H9 (cell line): Measurements from ENCODE around the gene SNX5. TPM values are rescaled to one million over a fixed set of nuclear protein-coding genes. Genes with fewer than 3 reads are reported as not detected.
A peak's percentile ranks its signal among the peaks of the same experiment; 100 is the strongest.

Experiments
- DNase-seq: peaks from one replicate; pipeline ENCODE4 v3.0.0-alpha.2; 2017
- H2AFZ ChIP-seq: one replicate; pipeline ENCODE4 v1.6.1; 2013; ENCODE audit warnings: mild to moderate bottlenecking, low read length, control low read depth, moderate library complexity
- H2AK5ac ChIP-seq: 2 replicates; pipeline ENCODE4 v1.6.1; 2013; ENCODE audit warnings: low read length, control low read depth, mixed read lengths; ENCODE audit not compliant: insufficient read length
- H2BK120ac ChIP-seq: one replicate; pipeline ENCODE4 v1.6.1; 2013; ENCODE audit warnings: low read depth, mild to moderate bottlenecking, low read length, control low read depth, inconsistent platforms; ENCODE audit not compliant: poor library complexity, severe bottlenecking
- H2BK12ac ChIP-seq: 2 replicates; pipeline ENCODE4 v1.6.1; 2013; ENCODE audit warnings: low read length, control low read depth, mixed read lengths, low read depth; ENCODE audit not compliant: insufficient read length
- H2BK15ac ChIP-seq: 2 replicates; pipeline ENCODE4 v1.6.1; 2013; ENCODE audit warnings: low read depth, low read length, control low read depth
- H2BK20ac ChIP-seq: one replicate; pipeline ENCODE4 v1.6.1; 2013; ENCODE audit warnings: low read depth, mild to moderate bottlenecking, low read length, control low read depth, inconsistent platforms; ENCODE audit not compliant: poor library complexity, severe bottlenecking
- H2BK5ac ChIP-seq: 2 replicates; pipeline ENCODE4 v1.6.1; 2013; ENCODE audit warnings: low read length, control low read depth, mixed read lengths; ENCODE audit not compliant: insufficient read length
- H3K14ac ChIP-seq: 2 replicates; pipeline ENCODE4 v1.6.1; 2013; ENCODE audit warnings: low read length, control low read depth; ENCODE audit not compliant: insufficient read depth
- H3K18ac ChIP-seq: 2 replicates; pipeline ENCODE4 v1.6.1; 2013; ENCODE audit warnings: low read depth, mild to moderate bottlenecking, mixed read lengths, low read length, control low read depth; ENCODE audit not compliant: insufficient read length
- H3K23ac ChIP-seq: 2 replicates; pipeline ENCODE4 v1.6.1; 2013; ENCODE audit warnings: low read length, control low read depth, mixed read lengths, low read depth; ENCODE audit not compliant: insufficient read length
- H3K23me2 ChIP-seq: 2 replicates; pipeline ENCODE4 v1.6.1; 2013; ENCODE audit warnings: low read depth, mild to moderate bottlenecking, mixed read lengths, low read length, control low read depth; ENCODE audit not compliant: insufficient read length, poor library complexity, severe bottlenecking
- H3K27ac ChIP-seq: 2 replicates; pipeline ENCODE4 v1.5.1; 2013; ENCODE audit warnings: low read length, control low read depth, mixed read lengths, low read depth; ENCODE audit not compliant: insufficient read length
- H3K27me3 ChIP-seq: 2 replicates; pipeline ENCODE4 v1.6.1; 2013; ENCODE audit warnings: low read length, control low read depth, inconsistent platforms; ENCODE audit not compliant: insufficient read depth
- H3K4ac ChIP-seq: 2 replicates; pipeline ENCODE4 v1.6.1; 2013; ENCODE audit warnings: low read depth, mild to moderate bottlenecking, control low read depth, inconsistent platforms, low read length, moderate library complexity
- H3K4me1 ChIP-seq: 2 replicates; pipeline ENCODE4 v1.6.1; 2013; ENCODE audit warnings: low read length, control low read depth, inconsistent platforms; ENCODE audit not compliant: insufficient read depth
- H3K4me2 ChIP-seq: 2 replicates; pipeline ENCODE4 v1.6.1; 2013; ENCODE audit warnings: low read length, control low read depth, mixed read lengths; ENCODE audit not compliant: insufficient read length, insufficient read depth
- H3K56ac ChIP-seq: 2 replicates; pipeline ENCODE4 v1.6.1; 2013; ENCODE audit warnings: low read depth, mild to moderate bottlenecking, mixed read lengths, low read length, control low read depth; ENCODE audit not compliant: insufficient read length
- H3K79me1 ChIP-seq: 2 replicates; pipeline ENCODE4 v1.6.1; 2013; ENCODE audit warnings: low read depth, mild to moderate bottlenecking, moderate library complexity, low read length, control low read depth, inconsistent platforms; ENCODE audit not compliant: insufficient read depth, poor library complexity, severe bottlenecking
- H3K79me2 ChIP-seq: 2 replicates; pipeline ENCODE4 v1.6.1; 2013; ENCODE audit warnings: low read length, control low read depth, inconsistent platforms; ENCODE audit not compliant: insufficient read depth
- H3K9ac ChIP-seq: 2 replicates; pipeline ENCODE4 v1.6.1; 2013; ENCODE audit warnings: low read length, control low read depth, mixed read lengths; ENCODE audit not compliant: insufficient read length; ENCODE audit errors: extremely low read depth
- H3K9me3 ChIP-seq: one replicate; pipeline ENCODE4 v1.6.1; 2013; ENCODE audit warnings: low read depth, low read length, inconsistent platforms; ENCODE audit not compliant: control insufficient read depth
- H3T11ph ChIP-seq: one replicate; pipeline ENCODE4 v1.6.1; 2013; ENCODE audit warnings: mild to moderate bottlenecking, low read length, control low read depth, inconsistent platforms
- H4K20me1 ChIP-seq: one replicate; pipeline ENCODE4 v1.6.1; 2013; ENCODE audit not compliant: control insufficient read depth, insufficient read length, insufficient read depth
- H4K5ac ChIP-seq: 2 replicates; pipeline ENCODE4 v1.6.1; 2013; ENCODE audit warnings: low read depth, mild to moderate bottlenecking, mixed read lengths, low read length, control low read depth; ENCODE audit not compliant: insufficient read length
- H4K8ac ChIP-seq: replicated peaks from 2 replicates; pipeline ENCODE4 v1.6.1; 2013; ENCODE audit warnings: low read length, control low read depth, mixed read lengths, low read depth; ENCODE audit not compliant: insufficient read length
- H4K91ac ChIP-seq: 2 replicates; pipeline ENCODE4 v1.6.1; 2013; ENCODE audit warnings: low read depth, mild to moderate bottlenecking, moderate library complexity, mixed read lengths, low read length, control low read depth; ENCODE audit not compliant: insufficient read length
- H3K27ac Mint-ChIP-seq, 3 experiments: 2 replicates in 2 of 3; 3 replicates in 1 of 3; pipeline ENCODE4 v1.8.0; 2020 to 2021; ENCODE audit warnings: mixed read lengths in 3 of 3, mild to moderate bottlenecking in 1 of 3, moderate library complexity in 1 of 3
- H3K27me3 Mint-ChIP-seq: 2 replicates; pipeline ENCODE4 v1.8.0; 2021; ENCODE audit warnings: low read depth, mild to moderate bottlenecking, moderate library complexity, mixed read lengths
- H3K36me3 Mint-ChIP-seq, 3 experiments: 2 replicates in 2 of 3; 3 replicates in 1 of 3; pipeline ENCODE4 v1.8.0; 2020 to 2021; ENCODE audit warnings: low read depth in 3 of 3, mixed read lengths in 3 of 3; ENCODE audit not compliant: insufficient read depth in 1 of 3
- H3K4me1 Mint-ChIP-seq, 2 experiments: 2 replicates each; pipeline ENCODE4 v1.8.0; 2020; ENCODE audit warnings: mixed read lengths in 2 of 2
- H3K4me3 Mint-ChIP-seq, 2 experiments: 2 replicates in 1 of 2; 3 replicates in 1 of 2; pipeline ENCODE4 v1.8.0; 2020 to 2021; ENCODE audit warnings: mild to moderate bottlenecking in 2 of 2, mixed read lengths in 2 of 2, moderate library complexity in 1 of 2
- H3K9me3 Mint-ChIP-seq, 2 experiments: 2 replicates in 1 of 2; 3 replicates in 1 of 2; pipeline ENCODE4 v1.8.0; 2020; ENCODE audit warnings: mild to moderate bottlenecking in 2 of 2, mixed read lengths in 2 of 2, moderate library complexity in 1 of 2
- CTCF ChIP-seq: fragments of 200-600 bp; sonication (generic); conservative IDR thresholded peaks from 3 replicates; pipeline ENCODE4 v1.8.0; 2021; ENCODE audit warnings: antibody characterized with exemption, mild to moderate bottlenecking
- WGBS: extraction: QIAGEN DNeasy Blood & Tissue Kit; methylation state at CpG from one replicate; pipeline ENCODE4 v1.1.7; 2013; ENCODE audit warnings: missing lambda C conversion rate, low lambda C conversion rate, mixed read lengths; ENCODE audit not compliant: insufficient read length; ENCODE audit errors: extremely low coverage; 5-methylcytosine and 5-hydroxymethylcytosine counted together
- total RNA-seq: library from RNA; stranded (reverse); gene quantifications from 2 replicates; pipeline ENCODE4 v1.2.1, GENCODE V29; 2021

Gene SNX5
- total RNA-seq, 1 experiment from 2014 or later = 194 TPM

GRCh38 chr20:17993546-17993945 lies 25.0 kb upstream of the SNX5 start:
- H3K36me3 Mint-ChIP-seq = peaks cover 10 to 24% (median 20%) of the 10 kb centered on the region in 3 experiments; a peak in 5 of 7 replicates
- peak overlapping the region in 2 of 3 experiments; percentile 52 to 61; a peak in 2 of 7 replicates for H3K27ac Mint-ChIP-seq
- no peaks in the 10 kb centered on the region for H3K9me3 Mint-ChIP-seq
- Histone ChIP-seq H3K9me3 (no peaks in the 10 kb centered on the region), H2BK20ac (no peak overlapping the region), H3K4me2 (no peak overlapping the region), H3K79me1 (no peaks in the 10 kb centered on the region), H2BK15ac (no peak overlapping the region), H3T11ph (no peak overlapping the region), H2AFZ (no peak overlapping the region), H3K18ac (no peak overlapping the region), H3K27ac (no peak overlapping the region), H3K23me2 (no peaks in the 10 kb centered on the region), H3K23ac (no peak overlapping the region), H2BK120ac (no peak overlapping the region), H2BK12ac (no peak overlapping the region), H4K5ac (no peak overlapping the region), H3K9ac (no peak overlapping the region), H3K14ac (no peak overlapping the region), H3K27me3 (no peaks in the 10 kb centered on the region), H2AK5ac (no peak overlapping the region), H3K4me1 (no peaks in the 10 kb centered on the region), H3K4ac (no peak overlapping the region), H4K8ac (no peak overlapping the region), H3K79me2 (no peaks in the 10 kb centered on the region), H4K91ac (no peak overlapping the region), H4K20me1 (no peaks in the 10 kb centered on the region), H2BK5ac (no peak overlapping the region), H3K56ac (no peak overlapping the region)
- H3K4me3 Mint-ChIP-seq = no peak overlapping the region
- H3K27me3 Mint-ChIP-seq = no peaks in the 10 kb centered on the region
- no CpG with 5 or more reads among the region's 3 CpGs for WGBS
- H3K4me1 Mint-ChIP-seq = peaks cover 8 to 9% of the 10 kb centered on the region in 2 experiments
- DNase-seq = no peak
- TF ChIP-seq CTCF = no peak
